NB4 (cell line): ENCODE data around the gene FOXP1.

Experiments used
- MAX ChIP-seq: IDR thresholded peaks from 2 replicates; pipeline ENCODE4 v1.6.1; 2011; ENCODE audit warnings: low read depth, low read length
- MYC ChIP-seq: IDR thresholded peaks from 2 replicates; pipeline ENCODE4 v1.6.1; 2011; ENCODE audit warnings: low read depth, low read length
- POLR2A ChIP-seq: IDR thresholded peaks from 2 replicates; pipeline ENCODE4 v1.6.1; 2011; ENCODE audit warnings: mild to moderate bottlenecking; ENCODE audit not compliant: insufficient read length; ENCODE audit errors: extremely low read depth
- TF ChIP-seq, protein P1 (sequence below): IDR thresholded peaks from one replicate; pipeline ENCODE4 v1.5.1; 2012; ENCODE audit warnings: low read depth, low read length

GRCh38 chr3:71498543-71498942, 85.0 kb downstream of the FOXP1 start:
- TF ChIP-seq MAX = no peak
- TF ChIP-seq, protein P1, sequence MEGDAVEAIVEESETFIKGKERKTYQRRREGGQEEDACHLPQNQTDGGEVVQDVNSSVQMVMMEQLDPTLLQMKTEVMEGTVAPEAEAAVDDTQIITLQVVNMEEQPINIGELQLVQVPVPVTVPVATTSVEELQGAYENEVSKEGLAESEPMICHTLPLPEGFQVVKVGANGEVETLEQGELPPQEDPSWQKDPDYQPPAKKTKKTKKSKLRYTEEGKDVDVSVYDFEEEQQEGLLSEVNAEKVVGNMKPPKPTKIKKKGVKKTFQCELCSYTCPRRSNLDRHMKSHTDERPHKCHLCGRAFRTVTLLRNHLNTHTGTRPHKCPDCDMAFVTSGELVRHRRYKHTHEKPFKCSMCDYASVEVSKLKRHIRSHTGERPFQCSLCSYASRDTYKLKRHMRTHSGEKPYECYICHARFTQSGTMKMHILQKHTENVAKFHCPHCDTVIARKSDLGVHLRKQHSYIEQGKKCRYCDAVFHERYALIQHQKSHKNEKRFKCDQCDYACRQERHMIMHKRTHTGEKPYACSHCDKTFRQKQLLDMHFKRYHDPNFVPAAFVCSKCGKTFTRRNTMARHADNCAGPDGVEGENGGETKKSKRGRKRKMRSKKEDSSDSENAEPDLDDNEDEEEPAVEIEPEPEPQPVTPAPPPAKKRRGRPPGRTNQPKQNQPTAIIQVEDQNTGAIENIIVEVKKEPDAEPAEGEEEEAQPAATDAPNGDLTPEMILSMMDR = no peak
- TF ChIP-seq POLR2A = no peak
- TF ChIP-seq MYC = no peak
